ENCODE results near the gene BLTP2. TPM values are rescaled to one million over a fixed set of nuclear protein-coding genes. Genes with fewer than 3 reads are reported as not detected.

The BLTP2 gene
- polyA plus RNA-seq, 3 donors, result 46.8 to 69.2 (median 53.2) TPM

GRCh38 chr17:28597606-28598383, 47.2 kb downstream of the BLTP2 start:
- H3K9me3 ChIP-seq (replicated peaks in 1 of 2; ENCODE audit: control insufficient read depth in 1 of 2, insufficient read depth in 1 of 2, low read length in 2 of 2), result no peaks in the 10 kb centered on the region
- Mint-ChIP-seq H3K27me3 (ENCODE audit: low read depth in 3 of 3) (peaks cover 0 to 3% (median 0%) of the 10 kb centered on the region in 3 donors), H3K4me3 (peak overlapping the region; percentile 91 to 94), H3K27ac (peak overlapping the region; percentile 53 to 99 (median 97)), H3K9me3 (peaks cover 0 to 2% (median 0%) of the 10 kb centered on the region in 7 donors), H3K36me3 (peaks cover 8 to 17% of the 10 kb centered on the region in 2 donors), H3K4me1 (peaks cover 26% of the 10 kb centered on the region)
- intact Hi-C loops (cut with micrococcal nuclease), result no loop called here
- H3K4me1 ChIP-seq (ENCODE audit: control insufficient read depth in 1 of 2, insufficient read depth in 2 of 2, low read length in 2 of 2), result peaks cover 20 to 25% of the 10 kb centered on the region in 2 donors
- TF ChIP-seq, protein P1, sequence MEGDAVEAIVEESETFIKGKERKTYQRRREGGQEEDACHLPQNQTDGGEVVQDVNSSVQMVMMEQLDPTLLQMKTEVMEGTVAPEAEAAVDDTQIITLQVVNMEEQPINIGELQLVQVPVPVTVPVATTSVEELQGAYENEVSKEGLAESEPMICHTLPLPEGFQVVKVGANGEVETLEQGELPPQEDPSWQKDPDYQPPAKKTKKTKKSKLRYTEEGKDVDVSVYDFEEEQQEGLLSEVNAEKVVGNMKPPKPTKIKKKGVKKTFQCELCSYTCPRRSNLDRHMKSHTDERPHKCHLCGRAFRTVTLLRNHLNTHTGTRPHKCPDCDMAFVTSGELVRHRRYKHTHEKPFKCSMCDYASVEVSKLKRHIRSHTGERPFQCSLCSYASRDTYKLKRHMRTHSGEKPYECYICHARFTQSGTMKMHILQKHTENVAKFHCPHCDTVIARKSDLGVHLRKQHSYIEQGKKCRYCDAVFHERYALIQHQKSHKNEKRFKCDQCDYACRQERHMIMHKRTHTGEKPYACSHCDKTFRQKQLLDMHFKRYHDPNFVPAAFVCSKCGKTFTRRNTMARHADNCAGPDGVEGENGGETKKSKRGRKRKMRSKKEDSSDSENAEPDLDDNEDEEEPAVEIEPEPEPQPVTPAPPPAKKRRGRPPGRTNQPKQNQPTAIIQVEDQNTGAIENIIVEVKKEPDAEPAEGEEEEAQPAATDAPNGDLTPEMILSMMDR (IDR thresholded peaks at IDR 0.05), result no peak
- peak overlapping the region in 1 of 3 experiments; percentile 82 for H3K4me3 ChIP-seq (replicated peaks in 1 of 3; ENCODE audit: low read depth in 2 of 3, low read length in 3 of 3)
- peaks cover 52% of the 10 kb centered on the region for H3K79me2 ChIP-seq (ENCODE audit: insufficient read depth, low read length)
- H3K36me3 ChIP-seq (replicated peaks in 1 of 2; ENCODE audit: control insufficient read depth in 1 of 2, insufficient read depth in 2 of 2, low read length in 2 of 2), result peaks cover 6% of the 10 kb centered on the region in 2 donors
- H3K4me2 ChIP-seq (replicated peaks; ENCODE audit: extremely low read depth, low read length, poor library complexity, severe bottlenecking), result peak overlapping the region; percentile 87
- peak overlapping the region in 1 of 2 donors; percentile 100 for H3K27ac ChIP-seq (ENCODE audit: low read depth in 1 of 2, low read length in 2 of 2)
- peak in 2 of 3 donors; percentile 26 to 39 for DNase-seq
- no peaks in the 10 kb centered on the region for H4K20me1 ChIP-seq (ENCODE audit: insufficient read depth, low read length)
- no peak overlapping the region for H3K9ac ChIP-seq (ENCODE audit: insufficient read depth, low read length, poor library complexity, severe bottlenecking)
- H2AFZ ChIP-seq (ENCODE audit: insufficient read depth, low read depth, low read length, poor library complexity, severe bottlenecking), result peak overlapping the region; percentile 85
- WGBS (ENCODE audit: insufficient coverage), result no CpG with 5 or more reads among the region's 5 CpGs
- no peaks in the 10 kb centered on the region for H3K27me3 ChIP-seq (ENCODE audit: control insufficient read depth in 2 of 2, insufficient read depth in 2 of 2, low read length in 2 of 2)

Other genes starting within 250 kb of the BLTP2 start
- gene SLC46A1, start 238.9 kb downstream of the BLTP2 start, polyA plus RNA-seq, result 1 to 10 TPM; 1.5 to 6.3 (median 1.7) TPM
- not detected for gene SLC13A2, start 171.5 kb downstream of the BLTP2 start, polyA plus RNA-seq
- not detected for gene FOXN1, start 138.8 kb downstream of the BLTP2 start, polyA plus RNA-seq
- gene UNC119, start 92.5 kb downstream of the BLTP2 start, polyA plus RNA-seq, result 100 to 1,000 TPM in 1 of 3 donors, 10 to 100 TPM in 2; 77.5 to 189 (median 80.2) TPM
- 10 to 100 TPM; 59.4 to 87.5 (median 84.9) TPM for gene PIGS, start 73.6 kb downstream of the BLTP2 start, polyA plus RNA-seq
- 10 to 100 TPM in 1 of 3 donors, 1 to 10 TPM in 2; 7.1 to 10.6 (median 9.8) TPM for gene ALDOC, start 68.3 kb downstream of the BLTP2 start, polyA plus RNA-seq
- 1 to 10 TPM in 1 of 3 donors, not detected in 2; 7.7 TPM for gene SPAG5, start 46.1 kb downstream of the BLTP2 start, polyA plus RNA-seq
- 10 to 100 TPM in 1 of 3 donors, not detected in 2; 33.2 TPM for gene RSKR, start 31.0 kb downstream of the BLTP2 start, polyA plus RNA-seq
- gene SDF2, start 16.7 kb upstream of the BLTP2 start, polyA plus RNA-seq, result 100 to 1,000 TPM in 1 of 3 donors, 10 to 100 TPM in 2; 52.9 to 103 (median 84.5) TPM
- 10 to 100 TPM in 1 of 3 donors, 1 to 10 TPM in 2; 3.8 to 33.9 (median 7.8) TPM for gene SUPT6H, start 17.0 kb upstream of the BLTP2 start, polyA plus RNA-seq
- 1 to 10 TPM in 1 of 3 donors, under 1 TPM in 2; 0.31 to 8.9 (median 0.78) TPM for gene PROCA1, start 66.7 kb upstream of the BLTP2 start, polyA plus RNA-seq
- gene RAB34, start 72.7 kb upstream of the BLTP2 start, polyA plus RNA-seq, result 10 to 100 TPM; 66.7 to 93.3 (median 79.1) TPM
- gene RPL23A, start 74.8 kb upstream of the BLTP2 start, polyA plus RNA-seq, result 1,000 to 10,000 TPM in 2 of 3 donors, 100 to 1,000 TPM in 1; 542 to 1,304 (median 1,152) TPM
- gene TLCD1, start 81.1 kb upstream of the BLTP2 start, polyA plus RNA-seq, result under 1 TPM in 1 of 3 donors, not detected in 2; 0.79 TPM
- 1 to 10 TPM; 2.7 to 9.6 (median 3.1) TPM for gene NEK8, start 83.6 kb upstream of the BLTP2 start, polyA plus RNA-seq
- gene TRAF4, start 98.9 kb upstream of the BLTP2 start, polyA plus RNA-seq, result 10 to 100 TPM in 1 of 3 donors, 1 to 10 TPM in 1, under 1 TPM in 1; 0.33 to 38.0 (median 1.0) TPM
- gene FAM222B, start 197.6 kb upstream of the BLTP2 start, polyA plus RNA-seq, result 1 to 10 TPM; 1.5 to 8.6 (median 1.9) TPM
- gene ERAL1, start 209.9 kb upstream of the BLTP2 start, polyA plus RNA-seq, result 10 to 100 TPM; 27.7 to 34.5 (median 33.8) TPM